Measurements from ENCODE around the gene SCT. TPM values are rescaled to one million over a fixed set of nuclear protein-coding genes. Genes with fewer than 3 reads are reported as not detected.
A peak's percentile ranks its signal among the peaks of the same experiment; 100 is the strongest.

SCT gene
- total and polyA plus RNA-seq, 8 donors = 0.58 to 0.69 TPM; not detected in 6

DNA sequence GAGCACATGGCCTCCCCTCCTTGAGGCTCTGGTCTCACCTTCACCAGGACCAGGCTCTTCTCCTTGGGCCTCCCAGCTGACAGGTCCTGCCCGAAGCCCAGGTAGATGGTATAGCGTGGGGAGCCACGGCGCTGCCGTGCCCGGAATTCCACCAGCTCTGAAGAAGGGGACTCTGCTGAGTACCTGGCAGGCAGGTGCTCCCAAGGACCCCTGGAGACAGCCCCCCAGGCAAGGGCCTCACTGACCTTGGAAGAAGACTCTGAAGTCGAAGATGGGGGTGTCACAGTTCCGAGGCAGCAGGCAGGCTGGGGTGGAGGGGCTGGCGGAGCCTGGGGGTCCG, 14.1 kb downstream of the SCT start:
- no peak for FAIRE-seq
- H3K4me1 ChIP-seq = peaks cover 0 to 9% (median 7%) of the 10 kb centered on the region in 3 donors
- no peaks in the 10 kb centered on the region for H3K27me3 ChIP-seq
- TF ChIP-seq, protein P1, sequence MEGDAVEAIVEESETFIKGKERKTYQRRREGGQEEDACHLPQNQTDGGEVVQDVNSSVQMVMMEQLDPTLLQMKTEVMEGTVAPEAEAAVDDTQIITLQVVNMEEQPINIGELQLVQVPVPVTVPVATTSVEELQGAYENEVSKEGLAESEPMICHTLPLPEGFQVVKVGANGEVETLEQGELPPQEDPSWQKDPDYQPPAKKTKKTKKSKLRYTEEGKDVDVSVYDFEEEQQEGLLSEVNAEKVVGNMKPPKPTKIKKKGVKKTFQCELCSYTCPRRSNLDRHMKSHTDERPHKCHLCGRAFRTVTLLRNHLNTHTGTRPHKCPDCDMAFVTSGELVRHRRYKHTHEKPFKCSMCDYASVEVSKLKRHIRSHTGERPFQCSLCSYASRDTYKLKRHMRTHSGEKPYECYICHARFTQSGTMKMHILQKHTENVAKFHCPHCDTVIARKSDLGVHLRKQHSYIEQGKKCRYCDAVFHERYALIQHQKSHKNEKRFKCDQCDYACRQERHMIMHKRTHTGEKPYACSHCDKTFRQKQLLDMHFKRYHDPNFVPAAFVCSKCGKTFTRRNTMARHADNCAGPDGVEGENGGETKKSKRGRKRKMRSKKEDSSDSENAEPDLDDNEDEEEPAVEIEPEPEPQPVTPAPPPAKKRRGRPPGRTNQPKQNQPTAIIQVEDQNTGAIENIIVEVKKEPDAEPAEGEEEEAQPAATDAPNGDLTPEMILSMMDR (IDR thresholded peaks at IDR 0.05) = no peak
- no peaks in the 10 kb centered on the region for H3K9me3 ChIP-seq
- DNase-seq = peak in 3 of 6 donors; percentile 26 to 64 (median 33)
- peaks cover 0 to 53% (median 36%) of the 10 kb centered on the region in 3 donors for H3K36me3 ChIP-seq
- 92 to 93% methylated on average over 10 of the region's 10 CpGs for WGBS, 2 donors
- H3K4me3 ChIP-seq = no peak overlapping the region
- no peak overlapping the region for H3K27ac ChIP-seq
- intact Hi-C loops (cut with DNase I) = no loop called here
- ATAC-seq = no peak

DNA sequence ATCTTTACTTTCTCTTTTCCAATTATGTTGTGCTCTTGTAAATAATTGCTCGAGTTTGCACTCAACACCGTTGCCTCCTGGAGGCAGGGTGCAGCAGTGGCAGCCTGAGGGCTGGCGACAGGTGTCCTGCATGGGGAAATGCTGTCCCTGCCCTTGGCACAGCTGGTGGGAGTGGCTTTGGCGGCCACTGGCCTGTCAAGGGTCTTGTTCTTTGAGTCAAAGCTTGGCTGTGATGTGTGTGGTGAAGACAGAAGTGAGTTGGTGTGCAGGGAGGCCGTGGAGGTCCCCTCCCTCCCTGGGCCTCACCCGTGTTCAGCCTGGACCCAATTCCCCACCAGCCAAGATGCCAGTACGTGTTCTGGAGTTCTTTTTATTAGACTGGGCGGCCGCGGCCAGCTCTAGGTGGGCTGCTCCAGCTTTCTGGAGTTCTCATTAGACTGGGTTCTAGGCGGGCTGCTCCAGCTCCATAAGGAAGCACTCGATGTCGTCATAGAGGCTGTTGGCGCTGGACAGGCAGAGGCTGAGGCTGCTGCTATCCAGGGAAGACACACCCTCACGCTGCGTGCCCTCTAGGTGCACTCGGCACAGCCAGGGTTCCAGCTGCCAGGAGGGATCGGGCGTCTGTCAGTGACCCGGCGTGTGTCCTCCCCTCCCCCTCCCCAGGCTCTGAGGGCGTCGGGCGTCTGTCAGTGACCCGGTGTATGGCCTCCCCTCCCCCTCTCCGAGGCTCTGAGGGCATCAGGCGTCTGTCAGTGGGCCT, 14.6 kb downstream of the SCT start:
- WGBS, 2 donors = 74 to 79% methylated on average over 27 of the region's 27 CpGs
- intact Hi-C loops (cut with DNase I) = no loop called here
- no peak overlapping the region for H3K27ac ChIP-seq
- no peaks in the 10 kb centered on the region for H3K9me3 ChIP-seq
- H3K36me3 ChIP-seq = peaks cover 2 to 58% (median 42%) of the 10 kb centered on the region in 3 donors
- ATAC-seq (no peak), FAIRE-seq (no peak), DNase-seq (peak in 5 of 6 donors; percentile 16 to 75 (median 47))
- H3K4me1 ChIP-seq = peaks cover 0 to 9% (median 7%) of the 10 kb centered on the region in 3 donors
- H3K4me3 ChIP-seq = no peak overlapping the region
- H3K27me3 ChIP-seq = no peaks in the 10 kb centered on the region
- TF ChIP-seq, protein P1 (IDR thresholded peaks at IDR 0.05) = no peak

DNA sequence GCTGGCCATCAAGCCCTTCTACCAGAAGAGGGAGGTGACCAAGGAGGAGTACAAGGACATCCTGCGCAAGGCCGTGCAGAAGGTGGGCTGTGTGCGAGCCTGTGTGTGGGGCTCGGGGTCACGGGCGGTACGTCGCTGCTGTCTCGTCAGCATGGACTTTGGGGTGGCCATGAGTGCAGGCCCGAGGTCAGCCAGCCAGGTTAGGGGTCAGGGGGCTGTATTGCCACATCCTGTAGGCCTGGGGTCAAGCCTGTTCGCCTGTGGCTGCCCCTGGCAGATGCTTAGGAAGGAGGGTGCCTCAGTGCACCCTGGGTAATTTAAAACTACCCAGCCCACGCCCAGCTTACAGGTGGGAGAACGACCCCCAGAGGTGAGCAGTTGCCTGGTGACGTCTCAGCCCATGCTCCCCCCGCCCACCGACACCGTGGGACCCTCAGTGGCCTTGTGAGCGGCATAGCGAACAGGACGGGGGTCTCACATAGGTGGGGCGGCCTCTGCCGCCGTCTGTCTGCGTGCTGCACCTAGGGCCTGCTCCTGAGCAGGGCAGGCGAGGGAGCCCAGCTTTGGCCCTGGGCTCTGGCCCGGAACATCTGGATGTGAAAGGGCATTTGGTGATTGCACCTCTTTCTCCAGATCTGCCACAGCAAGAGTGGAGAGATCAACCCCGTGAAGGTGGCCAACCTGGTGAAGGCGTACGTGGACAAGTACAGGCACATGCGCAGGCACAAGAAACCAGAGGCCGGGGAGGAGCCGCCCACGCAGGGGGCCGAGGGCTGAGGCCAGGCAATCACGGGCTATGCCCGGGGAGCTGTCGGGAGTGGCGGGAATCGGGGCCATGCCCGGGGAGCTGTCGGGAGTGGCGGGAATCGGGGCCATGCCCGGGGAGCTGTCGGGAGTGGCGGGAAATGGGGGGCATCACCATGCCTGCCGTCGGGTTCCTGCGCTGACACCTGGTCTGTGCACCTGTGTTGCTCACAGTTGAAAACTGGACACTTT, 15.7 kb downstream of the SCT start:
- no peak overlapping the region for H3K4me3 ChIP-seq
- 92% methylated on average over 43 to 49 of the region's 49 CpGs for WGBS, 2 donors
- FAIRE-seq (no peak), DNase-seq (peak in 4 of 6 donors; percentile 17 to 70 (median 40)), ATAC-seq (no peak)
- no peaks in the 10 kb centered on the region for H3K9me3 ChIP-seq
- TF ChIP-seq, protein P1 (IDR thresholded peaks at IDR 0.05) = no peak
- intact Hi-C loops (cut with DNase I) = no loop called here
- H3K36me3 ChIP-seq = peaks cover 4 to 69% (median 45%) of the 10 kb centered on the region in 3 donors
- no peaks in the 10 kb centered on the region for H3K27me3 ChIP-seq
- H3K4me1 ChIP-seq = peaks cover 0 to 9% (median 7%) of the 10 kb centered on the region in 3 donors
- no peak overlapping the region for H3K27ac ChIP-seq

DNA sequence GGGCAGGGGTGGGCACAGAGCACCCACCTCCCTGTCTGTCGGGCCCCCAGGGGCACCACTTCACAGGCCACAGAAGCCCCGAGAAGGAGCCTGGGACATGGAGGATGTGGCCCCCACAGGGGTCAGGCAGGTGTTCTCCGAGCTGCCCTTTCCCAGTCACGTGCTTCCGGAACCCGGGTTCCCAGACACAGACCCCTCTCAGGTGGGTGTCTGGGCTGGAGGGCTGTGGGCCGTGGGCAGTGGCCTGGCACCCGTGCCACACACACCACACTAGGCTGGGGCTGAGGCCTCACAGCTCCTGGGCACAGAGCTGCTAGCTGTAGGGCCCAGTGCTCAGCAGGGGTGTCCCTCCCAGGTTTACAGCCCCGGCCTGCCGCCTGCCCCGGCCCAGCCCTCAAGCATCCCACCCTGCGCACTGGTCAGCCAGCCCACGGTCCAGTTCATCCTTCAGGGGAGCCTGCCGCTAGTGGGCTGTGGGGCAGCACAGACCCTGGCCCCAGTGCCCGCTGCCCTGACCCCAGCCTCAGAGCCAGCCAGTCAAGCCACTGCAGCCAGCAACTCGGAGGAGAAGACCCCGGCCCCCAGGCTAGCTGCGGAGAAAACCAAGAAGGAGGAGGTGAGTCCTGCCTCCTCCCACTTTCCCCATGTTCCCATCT, 16.7 kb downstream of the SCT start:
- peak in 4 of 6 donors; percentile 12 to 71 (median 32) for DNase-seq

More for the DNA sequence above, 16.7 kb downstream of the SCT start:
- Histone ChIP-seq H3K4me3 (no peak overlapping the region), H3K36me3 (peaks cover 4 to 79% (median 47%) of the 10 kb centered on the region in 3 donors), H3K4me1 (peaks cover 0 to 6% (median 5%) of the 10 kb centered on the region in 3 donors), H3K9me3 (no peaks in the 10 kb centered on the region), H3K27ac (no peak overlapping the region), H3K27me3 (no peaks in the 10 kb centered on the region)
- intact Hi-C loops (cut with DNase I) = no loop called here
- TF ChIP-seq, protein P1 (IDR thresholded peaks at IDR 0.05) = no peak
- FAIRE-seq (no peak), ATAC-seq (no peak)
- 95 to 96% methylated on average over 15 to 18 of the region's 18 CpGs for WGBS, 2 donors

Data from pancreas (tissue), 10 donors.